ENCODE data around the gene SSRP1. TPM values are rescaled to one million over a fixed set of nuclear protein-coding genes. Genes with fewer than 3 reads are reported as not detected.

SSRP1 gene
- polyA plus RNA-seq, 1 donor (not counting 4 experiments of a cell fraction or from before 2014, with no cell fraction given): 115 TPM

DNA sequence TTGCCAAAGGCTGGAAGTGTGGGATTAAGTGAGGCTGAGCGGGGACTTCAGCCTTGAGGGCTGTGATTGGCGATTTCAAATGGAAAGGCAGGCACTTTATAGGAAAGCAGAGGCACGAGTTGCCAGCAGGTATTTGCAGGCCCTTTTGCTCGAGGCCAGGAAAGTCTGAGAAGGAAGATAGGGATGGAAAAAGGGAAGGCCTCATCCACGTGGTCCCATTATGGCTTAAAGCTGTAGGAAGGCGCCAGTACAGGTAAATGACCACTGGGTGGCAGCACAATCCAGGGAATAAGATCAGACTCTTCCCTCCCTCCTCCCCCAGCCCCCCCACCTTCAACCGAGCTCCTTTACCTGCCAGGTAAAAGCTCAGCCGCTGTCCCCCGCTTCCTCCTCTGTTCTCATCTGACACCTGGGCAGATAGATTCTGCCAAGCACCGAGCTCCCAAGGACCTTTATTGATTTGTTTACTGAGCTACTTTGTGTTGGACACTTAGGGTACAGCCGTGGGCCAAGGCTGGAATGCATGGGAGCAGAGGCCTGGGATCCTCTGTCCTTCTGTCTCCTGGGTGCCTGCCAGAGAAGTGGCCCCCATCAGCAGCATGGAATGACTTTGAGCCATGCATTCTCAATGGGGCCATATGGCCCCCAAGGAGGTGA lies 10.0 kb upstream of the SSRP1 start:
- H4K20me1 ChIP-seq (ENCODE audit: control insufficient read depth, extremely low read depth, insufficient read depth, low read length): no peaks in the 10 kb centered on the region
- H2AFZ ChIP-seq (ENCODE audit: control insufficient read depth, low read length): peak overlapping the region; percentile 80
- DNase-seq (ENCODE audit: low read depth, low spot score) (no peak), FAIRE-seq (peak; percentile 79)
- H3K36me3 ChIP-seq (ENCODE audit: control insufficient read depth in 2 of 2, extremely low read depth in 1 of 2, insufficient read depth in 2 of 2, low read length in 2 of 2): no peaks in the 10 kb centered on the region
- no peaks in the 10 kb centered on the region for H3K4me1 ChIP-seq (ENCODE audit: control insufficient read depth, extremely low read depth, insufficient read depth, low read length)
- H3K9me3 ChIP-seq (ENCODE audit: control insufficient read depth, low read depth, low read length): no peaks in the 10 kb centered on the region
- no peaks in the 10 kb centered on the region for H3K9me1 ChIP-seq (ENCODE audit: control insufficient read depth, extremely low read depth, insufficient read depth, low read length)
- H3K9ac ChIP-seq (ENCODE audit: control insufficient read depth, extremely low read depth, insufficient read depth, low read length): no peak overlapping the region
- no peak overlapping the region for H3K27ac ChIP-seq (ENCODE audit: control insufficient read depth, insufficient read depth, low read length)
- no peak overlapping the region for H3K4me3 ChIP-seq (ENCODE audit: control insufficient read depth in 2 of 3, extremely low read depth in 1 of 3, insufficient read depth in 2 of 3, low read depth in 1 of 3, low read length in 3 of 3)
- dilution Hi-C loops (cut with MboI; ENCODE audit: extremely low pct_ligation_motif_present, low sequenced_read_pairs): no loop called here
- H3K27me3 ChIP-seq (ENCODE audit: control insufficient read depth, extremely low read depth, insufficient read depth, low read length): no peaks in the 10 kb centered on the region
- no peak overlapping the region for H3K4me2 ChIP-seq (ENCODE audit: control insufficient read depth, extremely low read depth, insufficient read depth, low read depth, low read length)
- TF ChIP-seq, protein P1, sequence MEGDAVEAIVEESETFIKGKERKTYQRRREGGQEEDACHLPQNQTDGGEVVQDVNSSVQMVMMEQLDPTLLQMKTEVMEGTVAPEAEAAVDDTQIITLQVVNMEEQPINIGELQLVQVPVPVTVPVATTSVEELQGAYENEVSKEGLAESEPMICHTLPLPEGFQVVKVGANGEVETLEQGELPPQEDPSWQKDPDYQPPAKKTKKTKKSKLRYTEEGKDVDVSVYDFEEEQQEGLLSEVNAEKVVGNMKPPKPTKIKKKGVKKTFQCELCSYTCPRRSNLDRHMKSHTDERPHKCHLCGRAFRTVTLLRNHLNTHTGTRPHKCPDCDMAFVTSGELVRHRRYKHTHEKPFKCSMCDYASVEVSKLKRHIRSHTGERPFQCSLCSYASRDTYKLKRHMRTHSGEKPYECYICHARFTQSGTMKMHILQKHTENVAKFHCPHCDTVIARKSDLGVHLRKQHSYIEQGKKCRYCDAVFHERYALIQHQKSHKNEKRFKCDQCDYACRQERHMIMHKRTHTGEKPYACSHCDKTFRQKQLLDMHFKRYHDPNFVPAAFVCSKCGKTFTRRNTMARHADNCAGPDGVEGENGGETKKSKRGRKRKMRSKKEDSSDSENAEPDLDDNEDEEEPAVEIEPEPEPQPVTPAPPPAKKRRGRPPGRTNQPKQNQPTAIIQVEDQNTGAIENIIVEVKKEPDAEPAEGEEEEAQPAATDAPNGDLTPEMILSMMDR (optimal IDR thresholded peaks at IDR 0.05 in 1 of 3, IDR thresholded peaks at IDR 0.05 in 1 of 3, conservative IDR thresholded peaks at IDR 0.05 in 1 of 3; ENCODE audit: extremely low read depth in 1 of 3, insufficient read depth in 2 of 3, low read length in 3 of 3): peak; percentile 59 to 88 (median 72)
- TF ChIP-seq EZH2 (IDR thresholded peaks at IDR 0.05; ENCODE audit: low read length): no peak
- H3K79me2 ChIP-seq (ENCODE audit: control insufficient read depth, insufficient read depth, low read length): no peaks in the 10 kb centered on the region

DNA sequence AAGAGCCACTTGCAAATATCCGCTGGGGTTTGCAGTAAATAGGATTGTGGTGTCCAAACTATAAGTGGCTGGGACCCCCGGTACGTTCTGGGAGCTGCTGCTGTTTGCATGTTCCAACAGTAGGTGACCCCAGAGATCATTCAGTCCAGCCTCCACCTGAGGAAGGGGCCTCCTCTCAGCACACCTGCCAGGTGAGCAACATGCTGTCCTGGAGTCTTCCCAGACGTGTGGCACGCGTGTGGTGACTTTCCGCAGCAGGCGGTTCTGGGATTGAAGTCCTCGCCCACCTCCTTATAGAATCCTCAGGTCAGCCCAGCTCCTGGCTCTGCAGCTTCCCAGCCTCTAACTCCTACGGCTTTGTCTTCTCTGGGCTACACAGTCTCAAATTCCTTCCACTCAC lies 9.1 kb upstream of the SSRP1 start:
- no peak overlapping the region for H3K9ac ChIP-seq (ENCODE audit: control insufficient read depth, extremely low read depth, insufficient read depth, low read length)
- H3K79me2 ChIP-seq (ENCODE audit: control insufficient read depth, insufficient read depth, low read length): no peaks in the 10 kb centered on the region
- no peak overlapping the region for H3K4me3 ChIP-seq (ENCODE audit: control insufficient read depth in 2 of 3, extremely low read depth in 1 of 3, insufficient read depth in 2 of 3, low read depth in 1 of 3, low read length in 3 of 3)
- H2AFZ ChIP-seq (ENCODE audit: control insufficient read depth, low read length): no peak overlapping the region
- no peak overlapping the region for H3K4me2 ChIP-seq (ENCODE audit: control insufficient read depth, extremely low read depth, insufficient read depth, low read depth, low read length)
- no peaks in the 10 kb centered on the region for H4K20me1 ChIP-seq (ENCODE audit: control insufficient read depth, extremely low read depth, insufficient read depth, low read length)
- DNase-seq (ENCODE audit: low read depth, low spot score) (no peak), FAIRE-seq (no peak)
- no peaks in the 10 kb centered on the region for H3K27me3 ChIP-seq (ENCODE audit: control insufficient read depth, extremely low read depth, insufficient read depth, low read length)
- H3K36me3 ChIP-seq (ENCODE audit: control insufficient read depth in 2 of 2, extremely low read depth in 1 of 2, insufficient read depth in 2 of 2, low read length in 2 of 2): no peaks in the 10 kb centered on the region
- no peaks in the 10 kb centered on the region for H3K4me1 ChIP-seq (ENCODE audit: control insufficient read depth, extremely low read depth, insufficient read depth, low read length)
- H3K27ac ChIP-seq (ENCODE audit: control insufficient read depth, insufficient read depth, low read length): no peak overlapping the region
- dilution Hi-C loops (cut with MboI; ENCODE audit: extremely low pct_ligation_motif_present, low sequenced_read_pairs): no loop called here
- H3K9me1 ChIP-seq (ENCODE audit: control insufficient read depth, extremely low read depth, insufficient read depth, low read length): no peaks in the 10 kb centered on the region
- H3K9me3 ChIP-seq (ENCODE audit: control insufficient read depth, low read depth, low read length): no peaks in the 10 kb centered on the region
- TF ChIP-seq, protein P1 (optimal IDR thresholded peaks at IDR 0.05 in 1 of 3, IDR thresholded peaks at IDR 0.05 in 1 of 3, conservative IDR thresholded peaks at IDR 0.05 in 1 of 3; ENCODE audit: extremely low read depth in 1 of 3, insufficient read depth in 2 of 3, low read length in 3 of 3): no peak
- no peak for TF ChIP-seq EZH2 (IDR thresholded peaks at IDR 0.05; ENCODE audit: low read length)

Measured in keratinocyte (primary cell).